ENCODE results near the gene AZU1.
A peak's percentile ranks its signal among the peaks of the same experiment; 100 is the strongest.
"Not testable (repeated sequence)": the region's sequence is repeated elsewhere in the genome, so short reads cannot be mapped to it uniquely, and the experiment has no call there.

AZU1 gene

DNA sequence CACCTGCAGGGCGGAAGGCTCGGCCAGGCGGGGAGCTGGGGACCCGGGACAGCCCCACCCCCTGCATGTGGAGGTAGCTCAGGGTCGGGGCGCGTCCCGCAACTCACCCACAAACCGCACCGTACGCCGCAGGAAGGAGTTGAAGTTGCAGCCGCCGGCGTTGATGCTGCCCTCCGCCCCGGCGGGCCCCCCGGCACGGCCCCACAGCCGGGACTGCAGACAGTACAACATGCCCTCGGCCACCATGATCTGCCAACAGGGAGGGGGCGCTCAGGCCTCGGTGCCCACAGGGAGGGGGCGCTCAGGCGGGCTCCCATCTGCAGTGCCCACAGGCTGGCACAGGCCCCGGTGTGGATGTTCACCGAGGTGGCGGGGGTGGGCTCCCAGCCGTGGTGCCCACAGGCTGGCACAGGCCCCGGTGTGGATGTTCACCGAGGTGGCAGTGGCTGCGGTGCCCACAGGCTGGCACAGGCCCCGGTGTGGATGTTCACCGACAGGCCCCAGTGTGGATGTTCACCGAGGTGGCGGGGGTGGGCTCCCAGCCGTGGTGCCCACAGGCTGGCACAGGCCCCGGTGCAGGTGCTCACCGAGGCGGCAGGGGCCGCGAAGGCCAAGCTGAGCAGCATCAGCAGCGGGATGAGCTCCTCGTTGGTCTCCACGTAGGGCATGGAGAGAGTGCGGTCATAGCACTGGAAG, 12.4 kb upstream of the AZU1 start:
- H3K4me3 ChIP-seq (replicated peaks; ENCODE audit: low read depth, low read length): no peak overlapping the region
- TF ChIP-seq, protein P1, sequence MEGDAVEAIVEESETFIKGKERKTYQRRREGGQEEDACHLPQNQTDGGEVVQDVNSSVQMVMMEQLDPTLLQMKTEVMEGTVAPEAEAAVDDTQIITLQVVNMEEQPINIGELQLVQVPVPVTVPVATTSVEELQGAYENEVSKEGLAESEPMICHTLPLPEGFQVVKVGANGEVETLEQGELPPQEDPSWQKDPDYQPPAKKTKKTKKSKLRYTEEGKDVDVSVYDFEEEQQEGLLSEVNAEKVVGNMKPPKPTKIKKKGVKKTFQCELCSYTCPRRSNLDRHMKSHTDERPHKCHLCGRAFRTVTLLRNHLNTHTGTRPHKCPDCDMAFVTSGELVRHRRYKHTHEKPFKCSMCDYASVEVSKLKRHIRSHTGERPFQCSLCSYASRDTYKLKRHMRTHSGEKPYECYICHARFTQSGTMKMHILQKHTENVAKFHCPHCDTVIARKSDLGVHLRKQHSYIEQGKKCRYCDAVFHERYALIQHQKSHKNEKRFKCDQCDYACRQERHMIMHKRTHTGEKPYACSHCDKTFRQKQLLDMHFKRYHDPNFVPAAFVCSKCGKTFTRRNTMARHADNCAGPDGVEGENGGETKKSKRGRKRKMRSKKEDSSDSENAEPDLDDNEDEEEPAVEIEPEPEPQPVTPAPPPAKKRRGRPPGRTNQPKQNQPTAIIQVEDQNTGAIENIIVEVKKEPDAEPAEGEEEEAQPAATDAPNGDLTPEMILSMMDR (IDR thresholded peaks at IDR 0.05; ENCODE audit: low read depth, low read length, missing control alignments): no peak

DNA sequence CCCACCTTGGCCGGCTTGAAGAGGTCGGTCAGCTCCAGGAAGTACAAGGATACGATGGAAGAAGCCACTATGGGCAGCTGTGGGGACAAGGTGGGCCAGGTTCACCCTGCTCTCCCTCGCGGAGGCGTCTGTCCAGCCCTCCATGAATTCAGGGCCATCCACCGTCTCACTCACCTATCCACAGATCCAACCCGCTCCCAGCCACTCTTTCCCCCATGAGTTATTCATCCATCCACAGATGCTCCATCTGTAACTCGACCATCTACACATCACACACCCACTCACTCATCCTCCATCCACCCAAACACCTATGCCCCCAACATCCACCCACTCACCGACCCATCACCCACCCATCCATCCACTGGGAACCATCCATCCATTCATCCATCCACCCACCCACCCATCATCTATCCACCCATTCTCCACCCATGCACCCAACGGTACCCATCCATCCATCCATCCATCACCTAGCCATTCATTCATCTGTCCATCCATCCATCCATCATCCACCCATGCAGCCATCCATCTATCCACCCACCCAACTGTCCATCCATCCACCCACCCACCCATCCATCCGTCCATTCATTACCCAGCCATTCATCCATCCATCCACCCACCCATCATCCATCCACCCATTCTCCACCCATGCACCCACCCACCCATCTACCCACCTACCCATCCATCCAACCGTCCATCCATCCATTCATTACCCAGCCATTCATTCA, 11.7 kb upstream of the AZU1 start:
- H3K4me3 ChIP-seq (replicated peaks; ENCODE audit: low read depth, low read length): no peak overlapping the region
- TF ChIP-seq, protein P1 (IDR thresholded peaks at IDR 0.05; ENCODE audit: low read depth, low read length, missing control alignments): no peak
- no peak for DNase-seq (ENCODE audit: extremely low read depth, low read depth)

More for the DNA sequence above, 12.4 kb upstream of the AZU1 start:
- no peak for DNase-seq (ENCODE audit: extremely low read depth, low read depth)

DNA sequence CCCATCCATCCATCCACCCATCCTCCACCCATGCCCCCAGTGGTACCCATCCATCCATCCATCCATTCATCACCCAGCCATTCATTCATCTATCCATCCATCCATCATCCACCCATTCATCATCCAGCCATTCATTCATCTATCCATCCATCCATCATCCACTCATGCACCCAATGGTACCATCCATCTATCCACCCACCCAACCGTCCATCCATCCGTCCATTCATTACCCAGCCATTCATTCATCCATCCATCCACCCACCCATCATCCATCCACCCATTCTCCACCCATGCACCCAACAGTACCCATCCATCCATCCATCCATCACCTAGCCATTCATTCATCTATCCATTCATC, 11.2 kb upstream of the AZU1 start:
- no peak overlapping the region for H3K4me3 ChIP-seq (replicated peaks; ENCODE audit: low read depth, low read length)
- TF ChIP-seq, protein P1 (IDR thresholded peaks at IDR 0.05; ENCODE audit: low read depth, low read length, missing control alignments): no peak
- no peak for DNase-seq (ENCODE audit: extremely low read depth, low read depth)

DNA sequence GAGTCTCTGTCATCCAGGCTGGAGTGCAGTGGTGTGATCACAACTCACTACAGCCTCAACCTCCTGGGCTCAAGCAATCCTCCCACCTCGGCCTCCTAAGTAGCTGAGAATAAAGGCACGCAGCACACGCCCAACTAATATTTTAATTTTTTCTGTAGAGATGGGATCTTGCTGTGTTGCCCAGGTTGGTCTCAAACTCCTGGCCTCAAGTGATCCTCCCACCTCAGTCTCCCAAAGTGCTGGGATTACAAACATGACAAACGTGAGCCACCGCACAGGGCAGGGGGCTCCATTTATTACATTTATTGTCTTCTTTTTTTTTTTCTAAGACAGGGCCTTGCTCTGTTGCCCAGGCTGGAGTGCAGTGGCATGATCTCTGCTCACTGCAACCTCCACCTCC, 7.4 kb upstream of the AZU1 start:
- not testable (repeated sequence) for DNase-seq (ENCODE audit: extremely low read depth, low read depth); H3K4me3 ChIP-seq (replicated peaks; ENCODE audit: low read depth, low read length)

DNA sequence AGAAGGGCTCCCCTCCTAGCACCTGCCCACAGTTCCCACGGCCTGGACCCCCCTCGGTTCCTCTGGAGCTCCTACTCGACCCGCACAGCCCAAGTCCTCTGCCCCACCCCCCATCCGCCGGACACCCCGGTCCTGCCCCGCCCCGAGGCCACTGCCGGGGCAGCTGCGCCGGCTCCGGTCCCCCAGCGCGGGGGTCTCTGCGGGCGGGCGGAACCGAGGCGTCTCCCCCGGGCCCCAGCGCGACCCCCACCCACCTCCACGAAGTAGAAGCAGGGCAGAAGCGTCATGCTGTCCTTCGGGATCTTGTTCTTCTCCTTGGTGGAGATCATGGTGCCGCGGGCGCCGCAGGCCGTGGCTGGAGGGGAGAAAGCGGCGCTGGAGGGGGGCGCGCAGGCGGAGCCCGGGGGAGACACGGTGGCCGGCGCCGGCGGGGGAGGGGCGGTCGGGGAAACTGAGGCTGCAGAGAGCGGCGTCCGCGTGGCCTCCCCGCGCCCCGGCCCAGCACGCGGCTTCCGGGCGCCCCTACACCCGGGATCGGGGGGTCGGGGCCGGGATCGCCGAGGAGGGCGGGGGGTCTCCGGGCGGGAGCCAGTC, 6.3 kb upstream of the AZU1 start:
- no peak for DNase-seq (ENCODE audit: extremely low read depth, low read depth)
- TF ChIP-seq, protein P1 (IDR thresholded peaks at IDR 0.05; ENCODE audit: low read depth, low read length, missing control alignments): no peak
- H3K4me3 ChIP-seq (replicated peaks; ENCODE audit: low read depth, low read length): peak overlapping the region; percentile 9; the same call in 1 of the 2 replicates

DNA sequence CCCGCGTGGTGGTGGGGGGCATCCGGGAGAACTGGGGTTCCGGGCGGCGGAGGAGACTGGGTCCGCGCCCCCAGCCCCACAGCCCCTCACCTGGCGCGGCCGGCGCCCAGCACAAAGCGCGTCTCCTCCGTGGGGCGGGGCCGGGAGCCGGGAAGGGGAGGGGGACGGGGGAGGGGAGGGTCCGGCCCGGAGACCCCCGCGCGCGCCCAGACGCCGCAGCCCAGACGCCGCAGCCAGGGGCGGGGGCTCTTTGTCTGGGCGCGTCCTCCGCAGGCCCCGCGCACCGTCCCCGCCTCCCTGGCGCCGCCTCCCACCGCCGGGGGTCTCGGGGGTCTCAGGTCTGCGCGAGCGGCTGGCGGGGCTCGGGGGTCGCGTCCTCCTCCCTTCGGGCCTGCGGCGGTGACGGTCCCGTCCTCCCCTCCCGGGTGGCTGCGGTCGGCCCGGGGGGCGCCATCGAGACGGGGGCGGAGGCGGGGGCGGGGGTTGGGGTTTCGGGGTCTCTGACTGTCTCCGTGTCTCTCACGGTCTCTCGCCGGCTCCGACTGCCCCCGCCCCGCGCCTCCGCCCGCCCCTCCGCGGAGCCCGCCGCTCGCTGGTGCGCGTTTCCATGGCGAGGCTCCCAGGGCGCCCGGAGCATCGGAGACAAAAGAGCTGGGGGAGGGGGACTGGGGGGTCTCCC, 5.7 kb upstream of the AZU1 start, which contains the start of gene PLPPR3:
TSS of gene PLPPR3 (minus strand) at position 131 of the 679 bp plus-strand sequence. CDS start 396 bp downstream, outside the sequence.
- H3K4me3 ChIP-seq (replicated peaks; ENCODE audit: low read depth, low read length): peak within 1 kb of the TSS; percentile 9; the same call in 1 of the 2 replicates
- DNase-seq (ENCODE audit: extremely low read depth, low read depth): no peak
- TF ChIP-seq, protein P1 (IDR thresholded peaks at IDR 0.05; ENCODE audit: low read depth, low read length, missing control alignments): no peak
